ENCODE data around the gene ADH1B.
"Not testable (repeated sequence)": the region's sequence is repeated elsewhere in the genome, so short reads cannot be mapped to it uniquely, and the experiment has no call there.

The ADH1B gene

DNA sequence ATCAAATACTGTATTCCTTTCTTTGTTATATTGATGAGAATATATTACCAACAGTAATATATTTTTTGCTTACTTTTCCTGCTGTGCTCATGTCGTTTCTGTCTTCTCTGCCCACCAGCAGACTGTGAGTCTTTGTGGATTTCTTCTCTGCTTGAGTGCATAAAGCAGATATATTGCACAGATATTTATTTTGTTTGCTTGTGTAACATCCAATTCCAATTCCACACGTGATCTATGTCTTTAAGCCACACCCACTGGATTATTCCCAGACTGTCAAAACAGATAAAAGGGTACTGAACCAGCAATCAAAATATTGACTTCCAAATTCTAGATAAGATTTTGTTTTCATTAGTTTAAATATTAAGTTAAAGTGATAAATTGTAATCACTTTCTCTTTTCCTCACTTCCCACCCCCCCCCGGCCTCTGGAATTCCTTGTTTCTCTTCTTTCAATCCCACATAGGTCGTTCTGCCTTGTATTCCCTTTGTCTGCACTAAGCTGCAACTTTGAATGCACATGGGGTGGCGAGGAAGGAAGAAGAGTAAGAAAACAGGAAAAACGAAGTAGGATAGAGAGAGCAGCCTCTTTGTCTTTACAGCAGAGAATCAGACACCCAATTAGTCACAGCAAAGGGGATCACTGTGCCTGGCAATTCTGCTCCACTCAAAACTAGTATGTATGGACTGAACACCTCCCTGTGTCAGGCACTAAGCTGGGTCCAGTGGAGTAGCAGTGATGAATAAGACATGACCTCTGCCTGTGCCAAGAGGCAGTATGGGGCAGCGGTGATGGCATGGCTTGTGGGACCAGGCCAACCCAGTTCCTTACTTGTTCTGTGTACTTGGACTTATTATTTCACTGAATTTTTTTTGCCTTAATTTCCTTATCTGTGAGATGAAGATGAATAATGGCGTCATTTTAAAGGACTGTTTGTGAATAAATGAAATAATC, at the start of gene ADH1B:
ADH1B (minus strand) TSS at position 161 of the 951 bp plus-strand sequence; CDS start at position 91, 70 bp downstream.
- FAIRE-seq (no peak), DNase-seq (ENCODE audit: extremely low spot score, insufficient read length, low read depth) (no peak)

- FAIRE-seq; DNase-seq (ENCODE audit: extremely low spot score, insufficient read length, low read depth): not testable (repeated sequence)
These were observed 46.6 kb upstream of the ADH1B start for GRCh38 chr4:99367817-99368216.

- FAIRE-seq, result peak; percentile 55
- no peak for DNase-seq (ENCODE audit: extremely low spot score, insufficient read length, low read depth)
These were observed 45.3 kb upstream of the ADH1B start for GRCh38 chr4:99366491-99366890.

DNA sequence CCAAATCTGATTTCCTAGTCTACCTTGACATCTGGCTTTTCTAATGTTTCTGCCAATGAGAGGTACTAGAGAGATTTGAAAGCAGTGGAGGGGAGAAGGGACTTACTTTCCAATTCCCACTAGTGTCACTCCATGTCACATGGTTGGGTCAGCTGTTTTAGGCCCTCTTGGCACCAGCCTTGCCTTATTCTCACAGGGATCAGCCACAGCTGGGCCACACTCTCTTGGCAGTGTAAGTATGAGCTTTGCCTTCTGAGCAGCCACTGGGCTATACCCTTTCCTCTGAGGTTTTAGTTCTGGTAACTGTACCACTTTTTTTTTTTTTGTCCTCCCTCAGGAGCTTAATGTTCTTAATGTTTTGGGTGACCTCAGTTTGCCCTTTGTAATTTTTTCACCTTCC, 41.6 kb upstream of the ADH1B start:
- DNase-seq (ENCODE audit: extremely low spot score, insufficient read length, low read depth) (no peak), FAIRE-seq (no peak)

GRCh38 chr4:99361899-99362275, 40.7 kb upstream of the ADH1B start:
- DNase-seq (ENCODE audit: extremely low spot score, insufficient read length, low read depth) (no peak), FAIRE-seq (no peak)

DNA sequence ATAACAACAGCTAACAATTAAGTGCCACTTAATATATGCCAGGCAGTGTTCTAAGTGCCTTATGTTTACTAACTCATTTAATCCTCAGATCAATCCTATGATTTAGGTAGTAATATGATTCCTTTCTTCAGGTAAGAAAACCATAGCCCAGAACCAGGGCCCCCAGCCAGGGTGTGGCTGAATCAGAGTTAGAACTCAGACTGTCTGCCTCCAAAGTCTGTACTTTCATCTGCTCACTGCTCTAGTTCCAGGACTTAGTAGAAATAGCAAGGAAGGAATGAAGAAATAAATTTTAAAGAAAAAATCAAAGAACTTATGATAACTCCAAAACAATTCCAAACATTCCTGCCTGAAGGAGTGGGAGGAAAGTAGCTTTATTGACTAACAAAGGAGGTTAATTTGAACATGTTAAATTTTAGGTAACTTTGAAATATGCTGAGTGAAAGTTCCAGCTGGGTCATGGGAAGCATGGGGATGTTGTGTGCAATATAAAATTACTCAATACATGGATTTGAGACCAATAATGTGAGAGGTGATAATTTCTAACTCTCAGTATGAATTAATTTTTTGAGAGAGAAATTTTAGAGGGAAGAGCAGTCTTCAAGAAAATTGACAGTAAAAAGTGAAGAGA, 40.2 kb upstream of the ADH1B start:
- FAIRE-seq (no peak), DNase-seq (ENCODE audit: extremely low spot score, insufficient read length, low read depth) (no peak)

GRCh38 chr4:99359480-99360204, 38.4 kb upstream of the ADH1B start:
- DNase-seq (ENCODE audit: extremely low spot score, insufficient read length, low read depth), result no peak
- FAIRE-seq, result no peak

DNA sequence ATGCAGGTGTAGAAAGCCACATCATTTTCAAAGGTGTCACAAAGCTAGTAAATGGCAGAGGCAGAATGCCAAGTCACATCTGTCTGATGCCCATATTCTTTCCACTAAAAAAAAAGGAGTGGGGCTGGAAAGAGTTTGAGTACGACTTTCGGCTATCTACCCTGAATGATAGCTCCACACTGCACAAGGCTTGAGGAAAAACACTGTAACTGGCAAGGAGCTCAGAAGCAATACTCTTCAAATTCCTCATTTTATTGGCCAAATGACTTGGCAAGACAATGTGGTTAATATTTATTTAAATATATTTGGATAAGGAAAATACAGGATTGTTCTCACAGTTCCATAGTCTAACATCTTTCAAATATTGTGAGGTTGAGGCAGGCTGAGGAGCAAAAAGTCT, 36.7 kb upstream of the ADH1B start:
- FAIRE-seq (no peak), DNase-seq (ENCODE audit: extremely low spot score, insufficient read length, low read depth) (no peak)

GRCh38 chr4:99356992-99357391, 35.8 kb upstream of the ADH1B start:
- peak; percentile 59 for FAIRE-seq
- no peak for DNase-seq (ENCODE audit: extremely low spot score, insufficient read length, low read depth)

DNA sequence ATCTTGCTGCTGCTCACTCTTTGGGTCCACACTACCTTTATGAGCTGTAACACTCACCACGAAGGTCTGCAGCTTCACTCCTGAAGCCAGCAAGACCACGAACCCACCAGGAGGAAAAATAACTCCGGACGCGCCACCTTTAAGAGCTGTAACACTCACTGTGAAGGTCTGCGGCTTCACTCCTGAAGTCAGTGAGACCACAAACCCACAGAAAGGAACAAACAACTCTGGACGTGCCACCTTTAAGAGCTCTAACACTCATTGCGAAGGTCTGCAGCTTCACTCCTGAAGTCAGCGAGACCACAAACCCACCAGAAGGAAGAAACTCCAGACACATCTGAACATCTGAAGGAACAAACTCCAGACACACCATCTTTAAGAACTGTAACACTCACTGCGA, 34.9 kb upstream of the ADH1B start:
- not testable (repeated sequence) for DNase-seq (ENCODE audit: extremely low spot score, insufficient read length, low read depth); FAIRE-seq

DNA sequence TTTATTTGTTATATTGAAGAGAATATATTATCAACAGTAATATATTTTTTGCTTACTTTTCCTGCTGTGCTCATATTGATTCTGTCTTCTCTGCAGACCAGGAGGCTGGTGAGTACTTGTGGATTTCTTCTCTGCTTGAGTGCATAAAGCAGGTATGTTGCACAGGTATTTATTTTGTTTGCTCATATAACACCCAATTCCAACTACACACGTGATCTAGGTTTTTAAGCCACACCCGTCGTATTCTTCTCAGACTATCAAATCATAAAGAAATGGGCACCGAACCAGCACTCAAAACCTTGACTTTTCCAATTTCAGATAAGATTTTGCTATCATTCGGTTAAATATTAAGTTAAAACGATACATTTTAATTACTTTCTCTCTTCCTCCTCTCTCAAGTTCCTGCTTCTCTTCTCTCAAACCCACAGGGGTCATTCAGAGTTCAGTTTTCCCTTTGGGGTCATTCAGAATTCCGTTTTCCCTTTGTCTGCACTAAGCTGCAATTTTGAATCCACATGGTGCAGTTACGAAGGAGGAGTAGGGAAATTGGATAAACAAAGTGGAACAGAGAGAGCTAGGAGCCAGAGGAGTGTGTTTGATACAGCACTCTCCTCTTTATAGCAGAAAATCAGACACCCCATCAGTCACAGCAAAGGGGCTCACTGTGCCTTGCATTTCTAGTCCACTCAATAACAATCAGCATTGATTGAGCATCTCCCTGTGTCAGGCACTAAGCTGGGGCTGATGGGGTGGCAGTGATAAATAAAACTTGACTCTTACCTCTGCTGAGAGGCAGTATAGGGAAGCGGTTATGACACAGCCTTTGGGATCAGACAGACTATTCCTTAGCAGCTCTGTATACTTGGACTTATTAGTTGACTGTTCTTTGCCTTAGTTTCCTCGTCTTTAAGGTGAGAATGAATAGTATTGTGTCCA, 31.7 kb upstream of the ADH1B start, which contains the start of gene ADH1C:
ADH1C (minus strand) TSS at position 145 of the 936 bp plus-strand sequence; CDS start at position 74, 71 bp downstream.
- no peak for FAIRE-seq

DNA sequence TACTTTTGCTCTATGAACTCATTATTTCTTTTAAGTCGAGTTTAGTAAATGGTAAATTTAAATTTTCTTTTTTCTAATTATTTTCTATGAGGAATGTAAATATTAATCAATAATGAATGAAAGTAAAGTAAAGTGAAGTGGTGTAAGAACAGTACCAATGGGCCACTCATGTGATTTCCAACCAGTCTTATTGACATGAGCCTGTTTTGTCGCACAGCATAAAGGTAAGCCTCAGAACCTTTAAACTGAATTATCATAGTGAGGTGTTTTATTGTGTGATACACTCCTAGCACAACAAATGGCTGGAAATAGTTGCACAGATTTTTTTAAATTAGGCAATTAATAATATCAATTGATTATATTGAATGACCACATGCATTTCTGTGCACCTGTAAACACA, 30.3 kb upstream of the ADH1B start:
- no peak for FAIRE-seq
- DNase-seq (ENCODE audit: extremely low spot score, insufficient read length, low read depth), result no peak

More for the DNA sequence above, 31.7 kb upstream of the ADH1B start, which contains the start of gene ADH1C:
- DNase-seq (ENCODE audit: extremely low spot score, insufficient read length, low read depth), result no peak

DNA sequence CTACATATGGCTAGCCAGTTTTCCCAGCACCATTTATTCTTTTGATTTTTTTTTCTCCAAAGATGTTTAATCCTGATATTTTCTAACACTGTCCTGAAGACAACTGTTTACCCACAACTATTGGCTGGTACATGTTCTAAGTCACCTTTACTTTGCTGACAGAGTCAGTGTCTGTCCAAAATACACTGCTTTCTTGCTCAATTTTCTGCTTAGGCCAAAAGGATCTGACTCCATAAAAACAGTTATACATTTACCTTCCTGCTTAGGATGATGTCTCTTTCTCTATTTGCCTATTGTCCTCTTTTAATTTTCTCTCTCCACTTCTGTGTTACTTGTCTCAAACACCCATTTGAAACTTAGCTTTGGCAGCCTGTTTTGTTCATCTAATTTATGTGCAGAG, 28.1 kb upstream of the ADH1B start:
- DNase-seq (ENCODE audit: extremely low spot score, insufficient read length, low read depth) (no peak), FAIRE-seq (no peak)

DNA sequence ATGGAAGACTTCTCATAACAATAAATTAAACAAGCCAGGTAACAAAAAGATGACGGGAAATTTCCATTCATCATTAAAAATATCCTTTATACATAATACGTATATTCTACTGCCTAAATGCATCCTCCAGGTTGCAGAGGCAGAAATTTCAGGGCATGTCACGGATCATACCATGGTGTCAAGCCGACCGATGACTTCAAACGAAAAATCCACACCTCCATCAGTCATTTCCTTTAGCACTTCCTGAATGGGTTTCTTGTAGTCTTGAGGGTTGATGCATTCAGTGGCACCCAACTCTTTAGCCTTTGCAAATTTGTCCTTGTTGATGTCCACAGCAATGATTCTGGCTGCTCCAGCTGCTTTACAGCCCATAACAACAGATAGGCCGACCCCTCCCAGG, 21.4 kb upstream of the ADH1B start:
- not testable (repeated sequence) for FAIRE-seq; DNase-seq (ENCODE audit: extremely low spot score, insufficient read length, low read depth)

- DNase-seq (ENCODE audit: extremely low spot score, insufficient read length, low read depth), result no peak
- no peak for FAIRE-seq
These were observed 20.2 kb upstream of the ADH1B start for GRCh38 chr4:99341426-99341825.

DNA sequence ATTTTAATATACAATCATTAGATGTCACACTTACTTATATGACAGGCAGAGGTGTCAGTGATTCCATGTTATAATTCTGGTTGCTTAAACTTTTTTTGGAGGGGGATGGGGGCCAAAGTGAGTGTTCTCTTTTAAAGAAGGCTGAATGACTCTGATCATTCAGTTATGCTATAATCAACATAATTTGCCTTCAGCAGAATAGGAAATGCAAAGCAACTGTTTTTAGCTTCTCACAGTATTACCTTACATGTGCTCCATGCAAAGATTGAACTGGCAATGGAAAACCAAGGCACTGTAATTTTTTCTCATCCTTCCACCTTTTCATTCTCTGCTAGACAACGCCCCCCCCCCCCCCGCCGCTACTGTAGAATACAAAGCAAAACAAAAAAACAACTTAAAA, 18.0 kb upstream of the ADH1B start:
- DNase-seq (ENCODE audit: extremely low spot score, insufficient read length, low read depth), result no peak
- no peak for FAIRE-seq

DNA sequence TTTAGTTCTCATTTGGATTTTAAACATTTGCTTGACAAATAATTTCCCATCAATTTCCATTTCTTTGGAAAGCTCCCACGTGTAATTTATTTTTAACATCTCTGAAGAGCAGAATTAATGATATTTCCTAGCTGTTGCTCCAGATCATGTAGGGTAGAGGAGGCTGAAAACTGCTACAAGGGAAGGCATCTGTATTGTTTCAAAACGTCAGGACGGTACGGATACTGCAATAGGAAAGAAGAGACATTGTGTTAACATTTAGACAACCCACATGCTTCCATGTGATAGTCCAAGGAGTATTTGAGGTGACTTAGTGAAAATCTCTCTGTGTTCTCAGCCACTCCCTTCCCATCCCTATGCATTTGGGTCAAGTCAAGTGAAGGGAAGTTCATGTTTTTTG, 15.4 kb upstream of the ADH1B start:
- DNase-seq (ENCODE audit: extremely low spot score, insufficient read length, low read depth), result no peak

GRCh38 chr4:99334880-99335279, 13.7 kb upstream of the ADH1B start:
- DNase-seq (ENCODE audit: extremely low spot score, insufficient read length, low read depth) (no peak), FAIRE-seq (no peak)

More for the DNA sequence above, 15.4 kb upstream of the ADH1B start:
- no peak for FAIRE-seq

GRCh38 chr4:99330648-99331047, 9.4 kb upstream of the ADH1B start:
- no peak for FAIRE-seq

More at GRCh38 chr4:99330648-99331047, 9.4 kb upstream of the ADH1B start:
- no peak for DNase-seq (ENCODE audit: extremely low spot score, insufficient read length, low read depth)

Measured in GM18507 (cell line).